ENCODE data around the gene SNX22.

- TF ChIP-seq CTCF (IDR thresholded peaks at IDR 0.05) (no peak), POLR2AphosphoS5 (IDR thresholded peaks at IDR 0.05) (no peak)
These were observed 5.0 kb upstream of the SNX22 start for GRCh38 chr15:64146520-64146884.

Measured in upper lobe of left lung (tissue), 4 donors.